Measurements from ENCODE around the gene RCAN1.

RCAN1 gene

GRCh38 chr21:34583926-34584563, 30.9 kb downstream of the RCAN1 start:
- ChIA-PET CTCF (interaction anchor here (0.6 to 2.7 kb wide), 4 partner anchors 18 to 669 kb away, joined by 3 to 20 read pairs (median 4); partner anchors contain the start of gene ATP5PO), POLR2A (no interaction called here)
- Histone ChIP-seq H3K4me3 (ENCODE audit: low read depth, low read length) (no peak overlapping the region), H3K4me1 (ENCODE audit: control insufficient read depth, insufficient read depth, low read length) (no peaks in the 10 kb centered on the region), H3K9me3 (ENCODE audit: control insufficient read depth, insufficient read depth, low read depth, low read length) (no peaks in the 10 kb centered on the region), H3K27ac (ENCODE audit: extremely low read depth, low read depth, low read length) (no peak overlapping the region), H3K36me3 (ENCODE audit: control insufficient read depth in 2 of 2, insufficient read depth in 1 of 2, low read length in 2 of 2) (no peaks in the 10 kb centered on the region)
- no peak for TF ChIP-seq ZNF670 (tag by site-specific recombination; IDR thresholded peaks at IDR 0.05; ENCODE audit: low read depth)
- TF ChIP-seq YY2 (tag by site-specific recombination; IDR thresholded peaks at IDR 0.05): no peak
- TF ChIP-seq ZNF324 (tag by site-specific recombination; IDR thresholded peaks at IDR 0.05): no peak
- TF ChIP-seq ZNF704 (tag by site-specific recombination; IDR thresholded peaks at IDR 0.05): no peak
- TF ChIP-seq ZNF792 (tag by site-specific recombination; IDR thresholded peaks at IDR 0.05): no peak
- TF ChIP-seq ZNF623 (tag by site-specific recombination; IDR thresholded peaks at IDR 0.05): no peak
- no peak for TF ChIP-seq ZBTB8A (tag by site-specific recombination; IDR thresholded peaks at IDR 0.05)
- TF ChIP-seq ZNF416 (tag by site-specific recombination; IDR thresholded peaks at IDR 0.05): no peak
- no peak for TF ChIP-seq ZFP41 (tag by site-specific recombination; IDR thresholded peaks at IDR 0.05; ENCODE audit: borderline replicate concordance)
- TF ChIP-seq ZFHX2 (tag by site-specific recombination; conservative IDR thresholded peaks at IDR 0.05): no peak

GRCh38 chr21:34582506-34583150, 32.3 kb downstream of the RCAN1 start:
- Histone ChIP-seq H3K4me1 (ENCODE audit: control insufficient read depth, insufficient read depth, low read length) (no peaks in the 10 kb centered on the region), H3K4me3 (ENCODE audit: low read depth, low read length) (no peak overlapping the region), H3K9me3 (ENCODE audit: control insufficient read depth, insufficient read depth, low read depth, low read length) (no peaks in the 10 kb centered on the region), H3K36me3 (ENCODE audit: control insufficient read depth in 2 of 2, insufficient read depth in 1 of 2, low read length in 2 of 2) (no peaks in the 10 kb centered on the region), H3K27ac (ENCODE audit: extremely low read depth, low read depth, low read length) (no peak overlapping the region)
- POLR2A ChIA-PET: no interaction called here
- CTCF ChIA-PET: interaction anchor here (0.6 to 2.7 kb wide), 14 partner anchors 9 to 1384 kb away, joined by 3 to 22 read pairs (median 4); no protein-coding TSS in a partner anchor
- TF ChIP-seq ZNF37A (tag by site-specific recombination; IDR thresholded peaks at IDR 0.05): no peak
- 0 out of 2 replicates have a peak, but pooled peaks have one; percentile 11 for TF ChIP-seq TRIM28 (IDR thresholded peaks at IDR 0.05; ENCODE audit: borderline replicate concordance, low read length)
- peak; percentile 21; the same call in 1 of the 2 replicates for TF ChIP-seq ZNF654 (tag by site-specific recombination; IDR thresholded peaks at IDR 0.05; ENCODE audit: low read depth)

- Histone ChIP-seq H3K4me3 (ENCODE audit: low read depth, low read length) (no peak overlapping the region), H3K4me1 (ENCODE audit: control insufficient read depth, insufficient read depth, low read length) (peaks cover 4% of the 10 kb centered on the region; the same call in 1 of the 2 replicates), H3K36me3 (ENCODE audit: control insufficient read depth in 2 of 2, insufficient read depth in 1 of 2, low read length in 2 of 2) (no peaks in the 10 kb centered on the region), H3K9me3 (ENCODE audit: control insufficient read depth, insufficient read depth, low read depth, low read length) (no peaks in the 10 kb centered on the region), H3K27ac (ENCODE audit: extremely low read depth, low read depth, low read length) (no peak overlapping the region)
- CTCF ChIA-PET: interaction anchor here (0.7 to 0.8 kb wide), 2 partner anchors 57 to 70 kb away, joined by 3 to 4 read pairs; no protein-coding TSS in a partner anchor
- TF ChIP-seq PRDM2 (tag by site-specific recombination; IDR thresholded peaks at IDR 0.05; ENCODE audit: borderline replicate concordance) (no peak), KLF1 (tag by site-specific recombination; IDR thresholded peaks at IDR 0.05) (no peak), ZSCAN18 (tag by site-specific recombination; IDR thresholded peaks at IDR 0.05) (no peak), ZNF544 (tag by site-specific recombination; IDR thresholded peaks at IDR 0.05) (no peak), ZNF16 (tag by site-specific recombination; IDR thresholded peaks at IDR 0.05; ENCODE audit: low read depth) (no peak)
- POLR2A ChIA-PET: no interaction called here
Measured at GRCh38 chr21:34580181-34580700, 34.7 kb downstream of the RCAN1 start.
